Adrenal gland (tissue), 12 donors: ENCODE data around the gene DSCAML1. TPM values are rescaled to one million over a fixed set of nuclear protein-coding genes. Genes with fewer than 3 reads are reported as not detected.

ENCODE experiments used
- DNase-seq, 7 donors: peaks; one replicate each; pipeline ENCODE4 v3.0.0-alpha.2; 2019 to 2020
- H3K27ac ChIP-seq, 5 donors: fragments of 200-600 bp; sonication (generic) in 4 of 5; 1 replicate in 3 of 5; 2 replicates in 2 of 5; pipeline versions ENCODE4 v1.5.1 to v1.8.0; 2016 to 2020; ENCODE audit warnings: mild to moderate bottlenecking in 1 of 5
- H3K27me3 ChIP-seq: fragments of 200-600 bp; 2 replicates; pipeline ENCODE4 v1.8.0; 2021
- H3K36me3 ChIP-seq, 2 donors: fragments of 200-600 bp; replicated peaks in 1 of 2; 1 replicate in 1 of 2; 2 replicates in 1 of 2; pipeline versions ENCODE4 v1.5.1 to v1.8.0; 2018 to 2022
- H3K4me1 ChIP-seq, 2 donors: fragments of 200-600 bp; replicated peaks in 1 of 2; 1 replicate in 1 of 2; 2 replicates in 1 of 2; pipeline versions ENCODE4 v1.5.1 to v1.8.0; 2018 to 2021
- H3K4me3 ChIP-seq, 4 donors: fragments of 200-600 bp; sonication (generic) in 3 of 4; one replicate each; pipeline ENCODE4 v1.5.1; 2016 to 2018
- H3K9me3 ChIP-seq, 3 donors: fragments of 200-600 bp; sonication (generic) in 1 of 3; replicated peaks in 1 of 3; 1 replicate in 2 of 3; 2 replicates in 1 of 3; pipeline versions ENCODE4 v1.5.1 to v1.8.0; 2016 to 2021
- POLR2A ChIP-seq, 2 donors: fragments of 450-650 bp; IDR thresholded peaks; one replicate each; pipeline ENCODE4 v1.6.1; 2017; ENCODE audit warnings: antibody characterized with exemption in 2 of 2, mild to moderate bottlenecking in 2 of 2, moderate library complexity in 1 of 2
- WGBS, 4 donors: extraction: QIAGEN DNeasy Blood & Tissue Kit in 2 of 4; methylation state at CpG; one replicate each; pipeline versions ENCODE4 v1.1.5 to v1.1.7; 2013 to 2017; 5-methylcytosine and 5-hydroxymethylcytosine counted together
- intact Hi-C, 2 donors: fragments of 100-400 bp; cut with DNase I; formaldehyde crosslinking; loops; one replicate each; pipeline versions ENCODE4 v1.14.1 to v1.15.0; 2022 to 2023
- polyA plus RNA-seq, 3 donors: library from polyadenylated mRNA; stranded (reverse); fragments of 200-250 nt in 2 of 3; fragments of 350-450 nt in 1 of 3; fragmentation: Illumina TruSeq in 1 of 3; extraction: RNeasy Lipid Tissue Mini Kit (QIAGEN cat#74804) in 1 of 3; gene quantifications; one replicate each; pipeline ENCODE4 v1.2.3, GENCODE V29; 2013 to 2014
- total RNA-seq, 9 donors: library from RNA; depleted of rRNA in 4 of 9; stranded (reverse); fragments of >200 nt in 4 of 9; fragments of 120-200 nt in 1 of 9; fragmentation: NEBNext Ultra II Directional in 1 of 9; extraction: Animal tissue kit (Norgen Biotek cat#: 25700) in 1 of 9; gene quantifications; one replicate each; pipeline versions ENCODE4 v1.1.0 to v1.2.4, GENCODE V29; 2013 to 2023
- TF ChIP-seq, protein P1 (sequence below), 6 experiments: fragments of 450-650 bp in 4 of 6; fragments of 200-600 bp in 2 of 6; sonication (generic) in 1 of 6; IDR thresholded peaks; 1 replicate in 5 of 6; 2 replicates in 1 of 6; pipeline versions ENCODE4 v1.5.1 to v1.8.0; 2016 to 2021; ENCODE audit warnings: antibody characterized with exemption in 6 of 6, mild to moderate bottlenecking in 2 of 6, moderate library complexity in 1 of 6
- donor health status: healthy with polysubstance abuse.
- donor health status: Bipolar disorder and iron deficiency.
- donor health status: DM: yes; HTN: yes; CAD: no.
- donor health status: DM: no; HTN: no; CAD: no.
- donor health status: DM: no; HTN: no; CAD: no.
- donor health status: DM: yes; HTN: yes; CAD: no.

Gene DSCAML1
- total and polyA plus RNA-seq, 12 donors: 0.09 to 1.9 (median 0.55) TPM; not detected in 1

DNA sequence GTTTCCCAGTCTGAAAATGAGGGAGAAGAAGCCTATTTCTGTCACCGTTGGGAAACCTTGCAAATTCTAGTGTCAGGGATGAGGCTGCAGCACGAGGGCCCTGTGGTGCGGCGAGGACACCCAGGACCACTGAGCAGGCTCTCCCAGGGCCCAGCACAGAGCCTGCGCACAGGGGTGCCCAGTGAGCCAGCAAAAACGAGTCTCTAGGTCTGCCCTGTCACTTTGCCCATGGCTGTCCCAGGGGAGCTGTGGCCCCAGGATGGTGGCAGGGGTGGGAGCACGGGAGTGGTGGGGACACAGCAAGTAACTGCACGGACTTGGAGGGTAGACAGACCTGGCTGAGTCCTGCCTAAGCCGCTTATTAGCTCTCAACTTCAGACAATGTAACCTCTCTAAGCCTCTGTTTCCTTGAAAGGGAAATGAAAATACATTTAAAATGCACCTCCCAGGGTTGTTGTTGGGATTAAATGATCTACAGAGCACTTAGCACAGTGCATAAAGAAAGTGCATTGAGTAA is 44.2 kb downstream of the DSCAML1 start:
- H3K4me1 ChIP-seq: no peaks in the 10 kb centered on the region
- H3K27ac ChIP-seq: no peak overlapping the region
- intact Hi-C loops: no loop called here
- H3K27me3 ChIP-seq: no peaks in the 10 kb centered on the region
- H3K36me3 ChIP-seq: no peaks in the 10 kb centered on the region
- TF ChIP-seq, protein P1, sequence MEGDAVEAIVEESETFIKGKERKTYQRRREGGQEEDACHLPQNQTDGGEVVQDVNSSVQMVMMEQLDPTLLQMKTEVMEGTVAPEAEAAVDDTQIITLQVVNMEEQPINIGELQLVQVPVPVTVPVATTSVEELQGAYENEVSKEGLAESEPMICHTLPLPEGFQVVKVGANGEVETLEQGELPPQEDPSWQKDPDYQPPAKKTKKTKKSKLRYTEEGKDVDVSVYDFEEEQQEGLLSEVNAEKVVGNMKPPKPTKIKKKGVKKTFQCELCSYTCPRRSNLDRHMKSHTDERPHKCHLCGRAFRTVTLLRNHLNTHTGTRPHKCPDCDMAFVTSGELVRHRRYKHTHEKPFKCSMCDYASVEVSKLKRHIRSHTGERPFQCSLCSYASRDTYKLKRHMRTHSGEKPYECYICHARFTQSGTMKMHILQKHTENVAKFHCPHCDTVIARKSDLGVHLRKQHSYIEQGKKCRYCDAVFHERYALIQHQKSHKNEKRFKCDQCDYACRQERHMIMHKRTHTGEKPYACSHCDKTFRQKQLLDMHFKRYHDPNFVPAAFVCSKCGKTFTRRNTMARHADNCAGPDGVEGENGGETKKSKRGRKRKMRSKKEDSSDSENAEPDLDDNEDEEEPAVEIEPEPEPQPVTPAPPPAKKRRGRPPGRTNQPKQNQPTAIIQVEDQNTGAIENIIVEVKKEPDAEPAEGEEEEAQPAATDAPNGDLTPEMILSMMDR (IDR thresholded peaks at IDR 0.05): no peak
- TF ChIP-seq POLR2A (IDR thresholded peaks at IDR 0.05): no peak
- 84 to 95% (median 90%) methylated on average over 6 to 9 of the region's 9 CpGs for WGBS, 4 donors
- H3K4me3 ChIP-seq: no peak overlapping the region
- H3K9me3 ChIP-seq: no peaks in the 10 kb centered on the region
- no peak for DNase-seq

GRCh38 chr11:117752071-117752470 is 44.9 kb downstream of the DSCAML1 start:
- Histone ChIP-seq H3K27me3 (no peaks in the 10 kb centered on the region), H3K36me3 (no peaks in the 10 kb centered on the region), H3K9me3 (no peaks in the 10 kb centered on the region), H3K4me1 (no peaks in the 10 kb centered on the region), H3K27ac (no peak overlapping the region), H3K4me3 (no peak overlapping the region)
- intact Hi-C loops: no loop called here
- WGBS, 4 donors: 84 to 93% (median 86%) methylated on average over 2 of the region's 2 CpGs
- DNase-seq: no peak
- TF ChIP-seq POLR2A (IDR thresholded peaks at IDR 0.05): no peak
- TF ChIP-seq, protein P1 (IDR thresholded peaks at IDR 0.05): no peak

- H3K36me3 ChIP-seq: no peaks in the 10 kb centered on the region
- WGBS, 4 donors: 78 to 94% (median 87%) methylated on average over 13 to 14 of the region's 14 CpGs
- intact Hi-C loops: no loop called here
- no peak for TF ChIP-seq POLR2A (IDR thresholded peaks at IDR 0.05)
- TF ChIP-seq, protein P1 (IDR thresholded peaks at IDR 0.05): no peak
- no peak for DNase-seq
- H3K27ac ChIP-seq: no peak overlapping the region
- no peak overlapping the region for H3K4me3 ChIP-seq
- no peaks in the 10 kb centered on the region for H3K9me3 ChIP-seq
- no peaks in the 10 kb centered on the region for H3K27me3 ChIP-seq
- H3K4me1 ChIP-seq: no peaks in the 10 kb centered on the region
Measured at GRCh38 chr11:117750916-117751662, 45.9 kb downstream of the DSCAML1 start.

DNA sequence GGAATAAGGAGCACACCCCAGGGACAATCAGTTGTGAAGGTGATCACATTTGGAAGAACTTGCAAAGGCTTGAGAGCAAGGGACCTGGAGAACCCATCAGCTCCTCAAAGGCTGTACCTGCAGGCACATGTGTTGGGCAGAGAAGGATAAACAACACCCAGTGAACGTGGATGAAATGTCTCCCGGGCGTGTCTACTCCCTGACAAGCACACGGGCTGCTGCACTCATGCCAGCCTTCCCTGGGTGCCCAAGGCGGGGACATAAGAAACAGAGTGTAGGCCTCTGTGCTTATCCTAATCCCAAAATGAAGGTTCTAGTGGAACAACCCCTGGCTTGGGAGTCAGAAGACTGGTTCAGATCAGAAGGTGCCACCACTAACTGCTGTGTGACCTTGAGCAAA is 46.7 kb downstream of the DSCAML1 start:
- no peaks in the 10 kb centered on the region for H3K27me3 ChIP-seq
- no peaks in the 10 kb centered on the region for H3K4me1 ChIP-seq
- no peak for TF ChIP-seq POLR2A (IDR thresholded peaks at IDR 0.05)
- TF ChIP-seq, protein P1 (IDR thresholded peaks at IDR 0.05): no peak
- 80 to 92% (median 90%) methylated on average over 1 to 5 of the region's 5 CpGs for WGBS, 4 donors
- H3K36me3 ChIP-seq: no peaks in the 10 kb centered on the region
- H3K4me3 ChIP-seq: no peak overlapping the region
- DNase-seq: no peak
- intact Hi-C loops: no loop called here
- H3K9me3 ChIP-seq: no peaks in the 10 kb centered on the region
- H3K27ac ChIP-seq: no peak overlapping the region
